ENCODE data around the gene PRRC1.

GRCh38 chr5:127492854-127493738, 24.3 kb upstream of the PRRC1 start:
- TF ChIP-seq CTCF (IDR thresholded peaks at IDR 0.05) (peak in 3 of 4 experiments; percentile 53 to 61 (median 58)), POLR2A (IDR thresholded peaks at IDR 0.05) (no peak), POLR2AphosphoS5 (IDR thresholded peaks at IDR 0.05) (no peak)
